Measurements from ENCODE around the gene MBNL1. TPM values are rescaled to one million over a fixed set of nuclear protein-coding genes. Genes with fewer than 3 reads are reported as not detected.

Gene MBNL1
- total and polyA plus RNA-seq, 2 of the 4 experiments (the other 2 are of a cell fraction), result 127 to 664 TPM

DNA sequence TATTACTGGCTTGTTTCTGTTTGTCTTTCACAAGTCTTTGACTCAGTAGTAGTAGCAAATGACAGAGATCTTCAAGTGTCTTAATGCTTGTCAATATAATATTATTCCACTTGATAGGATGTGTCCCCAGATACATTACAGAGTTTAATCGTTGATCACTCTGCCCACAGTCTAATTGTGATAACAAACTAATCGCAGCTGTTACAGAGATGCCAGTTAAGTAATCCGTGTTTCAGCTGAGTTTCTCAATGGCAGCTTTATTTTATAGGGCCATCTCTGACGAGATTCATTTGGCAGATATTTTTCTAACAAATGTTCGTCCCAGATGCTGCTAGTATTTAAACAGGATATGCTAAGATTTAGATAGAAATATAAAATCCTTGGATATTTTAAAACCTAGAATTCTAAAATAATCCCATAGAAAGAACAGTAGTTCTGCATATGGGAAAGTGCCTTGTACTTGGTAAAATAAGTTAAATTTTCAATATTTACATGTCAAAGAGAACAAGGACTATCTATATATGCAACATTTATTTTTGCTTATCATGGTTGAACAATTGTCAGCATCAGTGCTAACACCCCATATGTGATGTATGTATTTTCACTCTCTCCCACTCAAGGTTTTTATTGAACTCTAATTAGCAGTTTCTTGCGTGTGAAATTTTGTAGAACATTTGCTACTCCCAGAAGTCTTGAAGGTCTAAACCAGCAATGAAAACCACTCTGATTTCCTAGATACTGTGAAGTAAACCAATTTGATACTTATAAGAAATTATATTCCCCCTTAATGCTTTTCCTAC lies 185.5 kb downstream of the MBNL1 start:
- in situ Hi-C loops (cut with MboI; ENCODE audit: low sequenced_read_pairs), result no loop called here
- H3K56ac ChIP-seq (ENCODE audit: extremely low read depth, insufficient read depth, low read length), result no peak overlapping the region
- DNase-seq (no peak), ATAC-seq (ENCODE audit: low read depth) (no peak)
- H2BK20ac ChIP-seq (ENCODE audit: low read depth, low read length), result no peak overlapping the region
- no peak overlapping the region for H2AK5ac ChIP-seq (ENCODE audit: low read depth, low read length)
- peaks cover 29 to 43% of the 10 kb centered on the region in 2 experiments for H3K79me1 ChIP-seq (ENCODE audit: low read depth in 1 of 2, low read length in 2 of 2)
- ChIA-PET CTCF (no interaction called here), POLR2A (ENCODE audit: unreplicated experiment) (no interaction called here)
- H4K5ac ChIP-seq (ENCODE audit: low read depth, low read length), result no peak overlapping the region
- H3K4me2 ChIP-seq (ENCODE audit: low read depth, low read length), result no peak overlapping the region
- no peaks in the 10 kb centered on the region for H3K9me3 ChIP-seq (ENCODE audit: control insufficient read depth, insufficient read depth, low read length)
- H3K27ac ChIP-seq (ENCODE audit: insufficient read depth, low read length), result no peak overlapping the region
- peak overlapping the region in 1 of 2 experiments; percentile 28; a peak in 1 of 4 replicates for H4K8ac ChIP-seq (ENCODE audit: low read depth in 2 of 2, low read length in 2 of 2)
- H2AK9ac ChIP-seq (replicated peaks; ENCODE audit: low read depth, low read length, poor library complexity), result no peak overlapping the region
- TF ChIP-seq SMC3 (IDR thresholded peaks at IDR 0.05; ENCODE audit: low read depth, low read length) (no peak), NFE2L2 (IDR thresholded peaks at IDR 0.05; ENCODE audit: low read depth, low read length) (no peak)
- H2BK5ac ChIP-seq (ENCODE audit: low read depth, low read length, poor library complexity, severe bottlenecking), result no peak overlapping the region
- dilution Hi-C loops (cut with HindIII; ENCODE audit: low sequenced_read_pairs, unreplicated experiment), result no loop called here
- no peak overlapping the region for H4K91ac ChIP-seq (ENCODE audit: insufficient read depth, low read depth, low read length)
- H3K14ac ChIP-seq (replicated peaks; ENCODE audit: low read depth, low read length), result no peak overlapping the region
- no TSS peak for BruUV-seq (replicated peaks)
- H4K20me1 ChIP-seq (ENCODE audit: insufficient read depth, low read length), result no peaks in the 10 kb centered on the region
- no peak overlapping the region for H2BK15ac ChIP-seq (ENCODE audit: low read depth, low read length)
- H3K18ac ChIP-seq (ENCODE audit: low read depth, low read length), result no peak overlapping the region
- H3K4me1 ChIP-seq (ENCODE audit: control insufficient read depth, insufficient read depth, low read length), result peaks cover 1% of the 10 kb centered on the region; the same call in 1 of the 2 replicates
- 30% methylated on average over 2 of the region's 6 CpGs; no CpG with 5 or more reads in 1 of the 2 experiments for WGBS, 2 experiments (ENCODE audit: extremely low coverage in 2 of 2, insufficient read length in 1 of 2)
- no peak overlapping the region for H3K4ac ChIP-seq (ENCODE audit: low read depth, low read length)
- no peak overlapping the region for H2BK120ac ChIP-seq (ENCODE audit: low read depth, low read length)
- no peak overlapping the region for H2AFZ ChIP-seq (replicated peaks; ENCODE audit: low read length, poor library complexity)
- H3K36me3 ChIP-seq (ENCODE audit: control insufficient read depth, insufficient read depth, low read length), result peaks cover 18% of the 10 kb centered on the region
- intact Hi-C loops (cut with micrococcal nuclease), result no loop called here
- H3K4me3 ChIP-seq (ENCODE audit: insufficient read depth, low read depth, low read length), result no peak overlapping the region
- no peak overlapping the region for H3K23ac ChIP-seq (ENCODE audit: low read depth, low read length)
- H3K9ac ChIP-seq (ENCODE audit: low read depth, low read length), result no peak overlapping the region
- no peaks in the 10 kb centered on the region for H3K27me3 ChIP-seq (ENCODE audit: control insufficient read depth, insufficient read depth, low read length)
- peaks cover 12% of the 10 kb centered on the region for H3K9me1 ChIP-seq (ENCODE audit: insufficient read depth, low read length)
